Activated naive CD4-positive, alpha-beta T cell treated with anti-CD3 and anti-CD28 coated beads, Interleukin-2, amount 50 U/mL, for 24 hours (primary cell): ENCODE data around the gene TMEM132C.

Source experiments
- H3K27ac Mint-ChIP-seq: one replicate; pipeline ENCODE4 v1.8.0; 2021; ENCODE audit warnings: mild to moderate bottlenecking, mixed read lengths
- H3K27me3 Mint-ChIP-seq: one replicate; pipeline ENCODE4 v1.8.0; 2021; ENCODE audit warnings: mixed read lengths
- H3K36me3 Mint-ChIP-seq: one replicate; pipeline ENCODE4 v1.8.0; 2021; ENCODE audit warnings: mixed read lengths
- H3K4me1 Mint-ChIP-seq: one replicate; pipeline ENCODE4 v1.8.0; 2021; ENCODE audit warnings: mixed read lengths
- H3K4me3 Mint-ChIP-seq: one replicate; pipeline ENCODE4 v1.8.0; 2021; ENCODE audit warnings: mild to moderate bottlenecking, mixed read lengths
- H3K9me3 Mint-ChIP-seq: one replicate; pipeline ENCODE4 v1.8.0; 2021; ENCODE audit warnings: mixed read lengths

TMEM132C gene

GRCh38 chr12:128361400-128361995, 94.5 kb downstream of the TMEM132C start:
- Mint-ChIP-seq H3K9me3 (no peaks in the 10 kb centered on the region), H3K36me3 (no peaks in the 10 kb centered on the region), H3K27me3 (peaks cover 10% of the 10 kb centered on the region), H3K4me1 (no peaks in the 10 kb centered on the region), H3K27ac (no peak overlapping the region), H3K4me3 (no peak overlapping the region)

- H3K4me1 Mint-ChIP-seq: no peaks in the 10 kb centered on the region
- H3K9me3 Mint-ChIP-seq: no peaks in the 10 kb centered on the region
- no peak overlapping the region for H3K27ac Mint-ChIP-seq
- no peaks in the 10 kb centered on the region for H3K36me3 Mint-ChIP-seq
- peaks cover 15% of the 10 kb centered on the region for H3K27me3 Mint-ChIP-seq
- H3K4me3 Mint-ChIP-seq: no peak overlapping the region
These were observed 98.1 kb downstream of the TMEM132C start for GRCh38 chr12:128365032-128365431.

GRCh38 chr12:128365651-128366231, 98.8 kb downstream of the TMEM132C start:
- Mint-ChIP-seq H3K4me1 (no peaks in the 10 kb centered on the region), H3K9me3 (no peaks in the 10 kb centered on the region), H3K4me3 (no peak overlapping the region), H3K27ac (no peak overlapping the region), H3K27me3 (peaks cover 15% of the 10 kb centered on the region), H3K36me3 (no peaks in the 10 kb centered on the region)

GRCh38 chr12:128367961-128368360, 101.0 kb downstream of the TMEM132C start:
- Mint-ChIP-seq H3K4me1 (no peaks in the 10 kb centered on the region), H3K27me3 (peaks cover 15% of the 10 kb centered on the region), H3K36me3 (no peaks in the 10 kb centered on the region), H3K27ac (no peak overlapping the region), H3K4me3 (no peak overlapping the region), H3K9me3 (no peaks in the 10 kb centered on the region)

- Mint-ChIP-seq H3K36me3 (no peaks in the 10 kb centered on the region), H3K4me3 (no peak overlapping the region), H3K4me1 (no peaks in the 10 kb centered on the region), H3K9me3 (no peaks in the 10 kb centered on the region), H3K27me3 (peaks cover 2% of the 10 kb centered on the region), H3K27ac (no peak overlapping the region)
These were observed 114.6 kb downstream of the TMEM132C start for GRCh38 chr12:128381541-128381940.

GRCh38 chr12:128381946-128382345, 115.0 kb downstream of the TMEM132C start:
- peaks cover 2% of the 10 kb centered on the region for H3K27me3 Mint-ChIP-seq
- H3K4me1 Mint-ChIP-seq: no peaks in the 10 kb centered on the region
- no peaks in the 10 kb centered on the region for H3K9me3 Mint-ChIP-seq
- H3K4me3 Mint-ChIP-seq: no peak overlapping the region
- no peak overlapping the region for H3K27ac Mint-ChIP-seq
- no peaks in the 10 kb centered on the region for H3K36me3 Mint-ChIP-seq

GRCh38 chr12:128382946-128383345, 116.0 kb downstream of the TMEM132C start:
- H3K4me1 Mint-ChIP-seq: no peaks in the 10 kb centered on the region
- H3K27ac Mint-ChIP-seq: no peak overlapping the region
- peaks cover 2% of the 10 kb centered on the region for H3K27me3 Mint-ChIP-seq
- H3K9me3 Mint-ChIP-seq: no peaks in the 10 kb centered on the region
- no peaks in the 10 kb centered on the region for H3K36me3 Mint-ChIP-seq
- no peak overlapping the region for H3K4me3 Mint-ChIP-seq

GRCh38 chr12:128383357-128383937, 116.5 kb downstream of the TMEM132C start:
- no peaks in the 10 kb centered on the region for H3K36me3 Mint-ChIP-seq
- peaks cover 3% of the 10 kb centered on the region for H3K27me3 Mint-ChIP-seq
- no peak overlapping the region for H3K27ac Mint-ChIP-seq
- no peak overlapping the region for H3K4me3 Mint-ChIP-seq
- H3K4me1 Mint-ChIP-seq: no peaks in the 10 kb centered on the region
- no peaks in the 10 kb centered on the region for H3K9me3 Mint-ChIP-seq

- Mint-ChIP-seq H3K4me1 (no peaks in the 10 kb centered on the region), H3K27ac (no peak overlapping the region), H3K27me3 (peaks cover 3% of the 10 kb centered on the region), H3K9me3 (no peaks in the 10 kb centered on the region), H3K36me3 (no peaks in the 10 kb centered on the region), H3K4me3 (no peak overlapping the region)
These were observed 118.8 kb downstream of the TMEM132C start for GRCh38 chr12:128385736-128386135.

GRCh38 chr12:128387811-128388422, 120.9 kb downstream of the TMEM132C start:
- no peaks in the 10 kb centered on the region for H3K4me1 Mint-ChIP-seq
- H3K9me3 Mint-ChIP-seq: no peaks in the 10 kb centered on the region
- no peak overlapping the region for H3K27ac Mint-ChIP-seq
- peaks cover 3% of the 10 kb centered on the region for H3K27me3 Mint-ChIP-seq
- no peaks in the 10 kb centered on the region for H3K36me3 Mint-ChIP-seq
- no peak overlapping the region for H3K4me3 Mint-ChIP-seq

- Mint-ChIP-seq H3K36me3 (no peaks in the 10 kb centered on the region), H3K4me1 (no peaks in the 10 kb centered on the region), H3K9me3 (no peaks in the 10 kb centered on the region), H3K27ac (peak overlapping the region; percentile 23), H3K27me3 (peaks cover 1% of the 10 kb centered on the region), H3K4me3 (no peak overlapping the region)
These were observed 121.6 kb downstream of the TMEM132C start for GRCh38 chr12:128388461-128389000.

- no peaks in the 10 kb centered on the region for H3K4me1 Mint-ChIP-seq
- no peaks in the 10 kb centered on the region for H3K9me3 Mint-ChIP-seq
- H3K27me3 Mint-ChIP-seq: peaks cover under 1% of the 10 kb centered on the region
- H3K27ac Mint-ChIP-seq: no peak overlapping the region
- no peak overlapping the region for H3K4me3 Mint-ChIP-seq
- H3K36me3 Mint-ChIP-seq: no peaks in the 10 kb centered on the region
These were observed 126.4 kb downstream of the TMEM132C start for GRCh38 chr12:128393346-128393745.

GRCh38 chr12:128394137-128394536, 127.2 kb downstream of the TMEM132C start:
- H3K27ac Mint-ChIP-seq: no peak overlapping the region
- H3K36me3 Mint-ChIP-seq: no peaks in the 10 kb centered on the region
- H3K27me3 Mint-ChIP-seq: no peaks in the 10 kb centered on the region
- no peak overlapping the region for H3K4me3 Mint-ChIP-seq
- no peaks in the 10 kb centered on the region for H3K9me3 Mint-ChIP-seq
- no peaks in the 10 kb centered on the region for H3K4me1 Mint-ChIP-seq

- no peak overlapping the region for H3K4me3 Mint-ChIP-seq
- H3K9me3 Mint-ChIP-seq: no peaks in the 10 kb centered on the region
- H3K27ac Mint-ChIP-seq: no peak overlapping the region
- no peaks in the 10 kb centered on the region for H3K27me3 Mint-ChIP-seq
- H3K36me3 Mint-ChIP-seq: no peaks in the 10 kb centered on the region
- no peaks in the 10 kb centered on the region for H3K4me1 Mint-ChIP-seq
These were observed 132.3 kb downstream of the TMEM132C start for GRCh38 chr12:128399253-128399652.

- H3K36me3 Mint-ChIP-seq: no peaks in the 10 kb centered on the region
- no peak overlapping the region for H3K27ac Mint-ChIP-seq
- no peaks in the 10 kb centered on the region for H3K4me1 Mint-ChIP-seq
- peaks cover 8% of the 10 kb centered on the region for H3K9me3 Mint-ChIP-seq
- no peak overlapping the region for H3K4me3 Mint-ChIP-seq
- H3K27me3 Mint-ChIP-seq: no peaks in the 10 kb centered on the region
These were observed 135.7 kb downstream of the TMEM132C start for GRCh38 chr12:128402486-128403243.
